Esophagus muscularis mucosa (tissue), 4 donors: ENCODE data around the gene KIF16B. TPM values are rescaled to one million over a fixed set of nuclear protein-coding genes. Genes with fewer than 3 reads are reported as not detected.
A peak's percentile ranks its signal among the peaks of the same experiment; 100 is the strongest.

Source experiments
- DNase-seq: peaks from one replicate; pipeline ENCODE4 v3.0.0-alpha.2; 2017; ENCODE audit errors: extremely low spot score
- H3K27ac ChIP-seq, 4 donors: fragments of 200-600 bp; sonication (generic); replicated peaks in 1 of 4; 1 replicate in 3 of 4; 2 replicates in 1 of 4; pipeline ENCODE4 v1.5.1; 2016 to 2019; ENCODE audit warnings: mild to moderate bottlenecking in 1 of 4
- H3K27me3 ChIP-seq, 4 donors: fragments of 200-600 bp; sonication (generic); one replicate each; pipeline versions ENCODE4 v1.5.1 to v1.6.0; 2016 to 2019
- H3K36me3 ChIP-seq, 4 donors: fragments of 200-600 bp; sonication (generic); one replicate each; pipeline ENCODE4 v1.5.1; 2016 to 2019
- H3K4me1 ChIP-seq, 4 donors: fragments of 200-600 bp; sonication (generic); one replicate each; pipeline ENCODE4 v1.5.1; 2016 to 2019
- H3K4me3 ChIP-seq, 4 donors: fragments of 200-600 bp; sonication (generic); 1 replicate in 2 of 4; 2 replicates in 2 of 4; pipeline ENCODE4 v1.5.1; 2016 to 2019; ENCODE audit warnings: mild to moderate bottlenecking in 4 of 4, moderate library complexity in 1 of 4
- H3K9me3 ChIP-seq, 4 donors: fragments of 200-600 bp; sonication (generic); 1 replicate in 3 of 4; 2 replicates in 1 of 4; pipeline ENCODE4 v1.5.1; 2016 to 2019
- EP300 ChIP-seq: sonication (generic); formaldehyde crosslinking; IDR thresholded peaks from one replicate; pipeline ENCODE4 v1.6.1; 2017; ENCODE audit warnings: antibody characterized with exemption
- POLR2A ChIP-seq: fragments of 450-650 bp; IDR thresholded peaks from one replicate; pipeline ENCODE4 v1.6.1; 2017; ENCODE audit warnings: antibody characterized with exemption, moderate library complexity, mild to moderate bottlenecking, low read depth
- POLR2AphosphoS5 ChIP-seq, 2 donors: sonication (generic); formaldehyde crosslinking; IDR thresholded peaks; one replicate each; pipeline ENCODE4 v1.6.1; 2017; ENCODE audit warnings: antibody characterized with exemption in 2 of 2
- WGBS: methylation state at CpG from one replicate; pipeline ENCODE4 v1.1.5; 2018; 5-methylcytosine and 5-hydroxymethylcytosine counted together
- intact Hi-C: fragments of 100-400 bp; cut with DNase I; formaldehyde crosslinking; loops from one replicate; pipeline ENCODE4 v1.15.1; 2023
- total RNA-seq, 4 donors: library from RNA; depleted of rRNA; stranded (reverse); fragments of >200 nt; gene quantifications; one replicate each; pipeline versions ENCODE4 v1.1.0 to v1.2.1, GENCODE V29; 2016
- TF ChIP-seq, protein P1 (sequence below), 3 experiments: fragments of 200-600 bp in 2 of 3; fragments of 450-650 bp in 1 of 3; sonication (generic) in 2 of 3; IDR thresholded peaks; one replicate each; pipeline ENCODE4 v1.5.1; 2017 to 2019; ENCODE audit warnings: antibody characterized with exemption in 3 of 3, mild to moderate bottlenecking in 2 of 3, moderate library complexity in 1 of 3

KIF16B gene
- total RNA-seq, 4 donors from 2014 or later = 15.4 to 21.1 (median 19.3) TPM

- Histone ChIP-seq H3K27me3 (no peaks in the 10 kb centered on the region), H3K36me3 (peaks cover 0 to 14% (median 0%) of the 10 kb centered on the region in 4 donors), H3K4me3 (no peak overlapping the region), H3K4me1 (no peaks in the 10 kb centered on the region), H3K27ac (no peak overlapping the region), H3K9me3 (no peaks in the 10 kb centered on the region)
- TF ChIP-seq POLR2AphosphoS5 (IDR thresholded peaks at IDR 0.05) = no peak
- no peak for TF ChIP-seq EP300
- TF ChIP-seq, protein P1, sequence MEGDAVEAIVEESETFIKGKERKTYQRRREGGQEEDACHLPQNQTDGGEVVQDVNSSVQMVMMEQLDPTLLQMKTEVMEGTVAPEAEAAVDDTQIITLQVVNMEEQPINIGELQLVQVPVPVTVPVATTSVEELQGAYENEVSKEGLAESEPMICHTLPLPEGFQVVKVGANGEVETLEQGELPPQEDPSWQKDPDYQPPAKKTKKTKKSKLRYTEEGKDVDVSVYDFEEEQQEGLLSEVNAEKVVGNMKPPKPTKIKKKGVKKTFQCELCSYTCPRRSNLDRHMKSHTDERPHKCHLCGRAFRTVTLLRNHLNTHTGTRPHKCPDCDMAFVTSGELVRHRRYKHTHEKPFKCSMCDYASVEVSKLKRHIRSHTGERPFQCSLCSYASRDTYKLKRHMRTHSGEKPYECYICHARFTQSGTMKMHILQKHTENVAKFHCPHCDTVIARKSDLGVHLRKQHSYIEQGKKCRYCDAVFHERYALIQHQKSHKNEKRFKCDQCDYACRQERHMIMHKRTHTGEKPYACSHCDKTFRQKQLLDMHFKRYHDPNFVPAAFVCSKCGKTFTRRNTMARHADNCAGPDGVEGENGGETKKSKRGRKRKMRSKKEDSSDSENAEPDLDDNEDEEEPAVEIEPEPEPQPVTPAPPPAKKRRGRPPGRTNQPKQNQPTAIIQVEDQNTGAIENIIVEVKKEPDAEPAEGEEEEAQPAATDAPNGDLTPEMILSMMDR (IDR thresholded peaks at IDR 0.05) = no peak
- TF ChIP-seq POLR2A = no peak
- intact Hi-C loops = no loop called here
- no peak for DNase-seq
- 97% methylated on average over 2 of the region's 2 CpGs for WGBS
Measured at GRCh38 chr20:16483024-16483423, 90.2 kb downstream of the KIF16B start.

GRCh38 chr20:16481977-16482376 is 91.3 kb downstream of the KIF16B start:
- H3K36me3 ChIP-seq = peaks cover 0 to 11% (median 0%) of the 10 kb centered on the region in 4 donors
- H3K9me3 ChIP-seq = no peaks in the 10 kb centered on the region
- no peaks in the 10 kb centered on the region for H3K27me3 ChIP-seq
- no peak overlapping the region for H3K27ac ChIP-seq
- 75% methylated on average over 2 of the region's 2 CpGs for WGBS
- intact Hi-C loops = no loop called here
- TF ChIP-seq POLR2AphosphoS5 (IDR thresholded peaks at IDR 0.05) (no peak), EP300 (no peak), POLR2A (no peak)
- TF ChIP-seq, protein P1 (IDR thresholded peaks at IDR 0.05) = no peak
- H3K4me3 ChIP-seq = no peak overlapping the region
- no peak for DNase-seq
- H3K4me1 ChIP-seq = peaks cover 0 to 4% (median 0%) of the 10 kb centered on the region in 4 donors

- TF ChIP-seq, protein P1 (IDR thresholded peaks at IDR 0.05) = no peak
- no peak overlapping the region for H3K4me3 ChIP-seq
- no peak for DNase-seq
- peaks cover 0 to 9% (median 0%) of the 10 kb centered on the region in 4 donors for H3K36me3 ChIP-seq
- no peaks in the 10 kb centered on the region for H3K27me3 ChIP-seq
- H3K27ac ChIP-seq = no peak overlapping the region
- peaks cover 5 to 16% (median 12%) of the 10 kb centered on the region in 4 donors for H3K4me1 ChIP-seq
- intact Hi-C loops = no loop called here
- whole genome bisulfite sequencing = 75% methylated on average over 3 of the region's 3 CpGs
- no peaks in the 10 kb centered on the region for H3K9me3 ChIP-seq
Measured at GRCh38 chr20:16479666-16480065, 93.6 kb downstream of the KIF16B start.

DNA sequence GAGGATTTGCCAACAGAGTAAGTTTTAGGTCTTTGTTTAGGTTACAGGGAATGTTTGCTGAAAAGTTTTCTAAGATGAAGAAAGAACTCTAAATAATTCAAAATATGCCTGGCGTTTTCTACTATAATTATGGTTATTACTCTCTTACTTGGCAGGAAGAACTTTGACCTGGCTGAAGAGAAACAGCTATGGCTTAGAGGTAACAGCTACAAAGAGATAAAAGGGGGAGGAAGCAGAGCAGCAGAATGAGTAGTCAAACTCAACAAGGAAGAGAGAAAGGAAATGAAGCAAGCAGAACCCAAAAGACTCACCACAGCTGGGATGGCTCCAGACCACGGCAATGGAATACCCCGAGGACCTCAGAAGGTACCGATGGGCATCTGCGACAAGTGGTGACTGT is 95.6 kb downstream of the KIF16B start:
- DNase-seq = no peak
- intact Hi-C loops = no loop called here
- H3K4me1 ChIP-seq = peaks cover 5 to 19% (median 13%) of the 10 kb centered on the region in 4 donors
- no peak overlapping the region for H3K4me3 ChIP-seq
- H3K9me3 ChIP-seq = no peaks in the 10 kb centered on the region
- no peak for TF ChIP-seq EP300
- no peak for TF ChIP-seq POLR2AphosphoS5 (IDR thresholded peaks at IDR 0.05)
- TF ChIP-seq, protein P1 (IDR thresholded peaks at IDR 0.05) = no peak
- TF ChIP-seq POLR2A = no peak
- WGBS = 74% methylated on average over 5 of the region's 5 CpGs
- no peaks in the 10 kb centered on the region for H3K27me3 ChIP-seq
- H3K27ac ChIP-seq = no peak overlapping the region
- H3K36me3 ChIP-seq = peaks cover 0 to 9% (median 0%) of the 10 kb centered on the region in 4 donors

DNA sequence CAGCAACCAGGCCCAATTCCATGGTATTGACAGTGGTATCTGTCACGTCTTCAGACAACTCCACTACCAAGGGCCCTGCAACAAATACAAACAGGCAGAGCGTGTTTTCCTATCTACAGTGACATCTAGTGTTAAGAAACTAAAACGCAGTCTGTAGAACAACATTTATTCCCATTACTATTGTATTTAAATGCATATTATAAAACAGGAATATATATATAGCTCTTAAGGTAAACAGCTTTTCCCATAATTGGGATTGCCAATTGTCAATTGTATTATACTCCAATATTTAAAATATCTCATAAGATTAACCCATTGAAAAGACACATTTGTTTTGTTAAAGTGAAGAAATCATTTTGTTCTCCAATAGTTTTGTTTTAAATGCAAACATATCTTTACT is 97.2 kb downstream of the KIF16B start:
- Histone ChIP-seq H3K4me1 (peaks cover 5 to 19% (median 13%) of the 10 kb centered on the region in 4 donors), H3K9me3 (no peaks in the 10 kb centered on the region), H3K27ac (no peak overlapping the region), H3K4me3 (no peak overlapping the region), H3K36me3 (peaks cover 0 to 9% (median 0%) of the 10 kb centered on the region in 4 donors), H3K27me3 (no peaks in the 10 kb centered on the region)
- TF ChIP-seq, protein P1 (IDR thresholded peaks at IDR 0.05) = peak; percentile 54 to 71 (median 61)
- TF ChIP-seq POLR2AphosphoS5 (IDR thresholded peaks at IDR 0.05) (no peak), POLR2A (no peak), EP300 (no peak)
- DNase-seq = no peak
- WGBS = 16% methylated on average over 3 of the region's 3 CpGs
- intact Hi-C loops = no loop called here
